Epithelial cell of esophagus (primary cell): ENCODE measurements around the gene ZFHX3.

ENCODE experiments used
- DNase-seq: peaks from one replicate; pipeline ENCODE4 v3.0.0; 2010; ENCODE audit warnings: low read depth
- H3K4me3 ChIP-seq: 2 replicates; pipeline ENCODE4 v1.5.1; 2011; ENCODE audit warnings: mild to moderate bottlenecking, low read length, control low read depth
- TF ChIP-seq, protein P1 (sequence below): IDR thresholded peaks from 2 replicates; pipeline ENCODE4 v1.5.1; 2011; ENCODE audit warnings: low read depth, mild to moderate bottlenecking, low read length, control low read depth, inconsistent platforms; ENCODE audit not compliant: insufficient read depth; ENCODE audit errors: missing control alignments

The ZFHX3 gene

DNA sequence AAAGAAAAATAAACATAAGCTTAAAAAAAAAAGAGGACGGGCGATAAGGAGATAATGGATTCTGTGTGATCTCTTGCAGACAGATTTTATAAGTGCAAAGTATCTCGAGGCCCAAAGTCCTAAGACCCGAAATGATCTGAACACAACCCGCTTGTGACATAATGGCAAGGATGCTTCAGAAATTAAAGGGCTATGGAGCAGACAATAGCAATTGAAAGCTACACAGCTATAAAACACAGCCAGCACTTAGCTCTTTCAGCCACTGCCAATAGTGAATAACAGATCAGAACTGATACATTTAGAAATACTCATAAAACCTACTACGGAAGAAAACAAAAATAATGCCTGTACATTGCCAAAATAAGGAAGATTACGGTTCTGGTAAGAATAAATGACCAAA, 117.5 kb downstream of the ZFHX3 start:
- no peak overlapping the region for H3K4me3 ChIP-seq
- no peak for DNase-seq

GRCh38 chr16:72928090-72928981, 119.6 kb downstream of the ZFHX3 start:
- peak; percentile 58 for DNase-seq
- no peak overlapping the region for H3K4me3 ChIP-seq
- TF ChIP-seq, protein P1, sequence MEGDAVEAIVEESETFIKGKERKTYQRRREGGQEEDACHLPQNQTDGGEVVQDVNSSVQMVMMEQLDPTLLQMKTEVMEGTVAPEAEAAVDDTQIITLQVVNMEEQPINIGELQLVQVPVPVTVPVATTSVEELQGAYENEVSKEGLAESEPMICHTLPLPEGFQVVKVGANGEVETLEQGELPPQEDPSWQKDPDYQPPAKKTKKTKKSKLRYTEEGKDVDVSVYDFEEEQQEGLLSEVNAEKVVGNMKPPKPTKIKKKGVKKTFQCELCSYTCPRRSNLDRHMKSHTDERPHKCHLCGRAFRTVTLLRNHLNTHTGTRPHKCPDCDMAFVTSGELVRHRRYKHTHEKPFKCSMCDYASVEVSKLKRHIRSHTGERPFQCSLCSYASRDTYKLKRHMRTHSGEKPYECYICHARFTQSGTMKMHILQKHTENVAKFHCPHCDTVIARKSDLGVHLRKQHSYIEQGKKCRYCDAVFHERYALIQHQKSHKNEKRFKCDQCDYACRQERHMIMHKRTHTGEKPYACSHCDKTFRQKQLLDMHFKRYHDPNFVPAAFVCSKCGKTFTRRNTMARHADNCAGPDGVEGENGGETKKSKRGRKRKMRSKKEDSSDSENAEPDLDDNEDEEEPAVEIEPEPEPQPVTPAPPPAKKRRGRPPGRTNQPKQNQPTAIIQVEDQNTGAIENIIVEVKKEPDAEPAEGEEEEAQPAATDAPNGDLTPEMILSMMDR: no peak

More for the DNA sequence above, 117.5 kb downstream of the ZFHX3 start:
- TF ChIP-seq, protein P1: no peak

DNA sequence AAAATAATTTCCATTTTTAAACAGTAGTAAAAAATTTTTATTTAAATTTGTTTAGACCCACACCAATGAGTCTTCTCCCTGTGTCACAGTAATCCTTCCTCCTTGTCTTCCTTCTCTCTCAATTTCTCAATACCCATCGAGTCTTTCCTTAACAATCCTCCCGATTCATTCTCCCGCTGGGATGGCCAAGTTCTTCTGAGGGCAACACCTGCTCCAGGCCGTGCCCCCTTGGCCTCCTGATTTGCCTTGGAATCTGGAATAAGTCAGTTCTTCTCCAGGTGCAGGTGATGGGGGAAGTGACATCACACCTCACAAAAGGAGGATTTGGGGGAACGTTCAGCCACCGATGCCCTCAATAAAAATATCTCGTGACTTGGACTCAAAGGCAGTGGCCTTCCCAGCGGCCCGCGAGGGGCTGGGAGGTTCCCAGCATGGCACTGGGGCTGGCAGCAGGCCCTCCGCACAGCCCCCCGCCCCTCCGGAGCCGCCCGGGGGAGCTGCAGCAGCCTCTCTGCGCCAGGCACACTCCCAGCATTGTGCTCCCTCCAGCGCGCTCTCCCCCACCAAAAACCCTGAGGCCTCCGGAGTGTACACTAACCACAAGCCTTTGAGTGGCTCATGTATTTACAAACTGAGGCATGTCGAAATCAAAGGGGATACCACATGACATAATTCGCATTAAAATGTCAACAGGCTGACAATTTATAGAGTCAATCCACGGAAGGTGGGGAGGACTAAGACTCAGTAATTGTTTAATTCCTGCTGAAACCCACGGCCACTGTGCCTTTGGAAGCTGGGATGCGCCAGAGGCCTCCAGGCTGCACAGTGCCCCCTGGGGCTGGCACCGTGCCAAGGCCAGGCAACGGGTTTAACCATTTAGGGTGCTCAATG, 120.5 kb downstream of the ZFHX3 start:
- peak; percentile 93 for DNase-seq
- TF ChIP-seq, protein P1: no peak
- no peak overlapping the region for H3K4me3 ChIP-seq

- DNase-seq: no peak
- H3K4me3 ChIP-seq: no peak overlapping the region
- TF ChIP-seq, protein P1: no peak
Measured at GRCh38 chr16:72926177-72927070, 121.5 kb downstream of the ZFHX3 start.

DNA sequence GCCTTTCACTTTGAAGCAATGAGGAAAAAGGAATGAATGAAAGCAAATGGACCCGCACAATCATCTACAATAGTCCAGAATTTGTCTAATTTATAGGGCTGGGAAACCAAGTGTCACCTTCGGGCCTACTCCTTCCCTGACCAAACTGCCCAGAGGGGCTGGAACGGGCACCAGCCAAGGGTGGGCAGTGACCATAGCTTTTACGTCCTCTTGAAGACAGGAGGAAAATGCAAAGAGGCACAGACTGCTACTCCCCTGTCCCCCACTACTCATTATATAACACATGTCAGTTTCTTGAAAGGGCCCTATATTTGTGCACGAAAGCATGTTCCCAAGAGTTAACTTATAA, 122.3 kb downstream of the ZFHX3 start:
- TF ChIP-seq, protein P1: no peak
- no peak for DNase-seq
- H3K4me3 ChIP-seq: no peak overlapping the region

- DNase-seq: no peak
- TF ChIP-seq, protein P1: no peak
- no peak overlapping the region for H3K4me3 ChIP-seq
Measured at GRCh38 chr16:72924927-72925630, 122.8 kb downstream of the ZFHX3 start.
